Peyer's patch (tissue), 4 donors: Measurements from ENCODE around the gene TSPAN17.

Experiments
- CTCF ChIP-seq, 6 experiments: fragments of 450-650 bp in 4 of 6; fragments of 200-600 bp in 2 of 6; sonication (generic) in 1 of 6; IDR thresholded peaks; one replicate each; pipeline ENCODE4 v1.5.1; 2017 to 2019; ENCODE audit warnings: antibody characterized with exemption in 6 of 6, mild to moderate bottlenecking in 3 of 6, moderate library complexity in 1 of 6
- POLR2A ChIP-seq, 2 donors: fragments of 450-650 bp; IDR thresholded peaks; one replicate each; pipeline ENCODE4 v1.5.1; 2017; ENCODE audit warnings: antibody characterized with exemption in 2 of 2, mild to moderate bottlenecking in 2 of 2, moderate library complexity in 2 of 2

- no peak for TF ChIP-seq CTCF (IDR thresholded peaks at IDR 0.05)
- no peak for TF ChIP-seq POLR2A (IDR thresholded peaks at IDR 0.05)
Measured at GRCh38 chr5:176692839-176693476, 45.7 kb downstream of the TSPAN17 start.
